ENCODE results near the gene DDX39B.

Gene DDX39B

GRCh38 chr6:31546958-31547726 is 5.3 kb upstream of the DDX39B start, which contains the start of gene NFKBIL1:
TSS of gene NFKBIL1 (plus strand) at chr6:31547608. CDS start at chr6:31547695, 87 bp downstream.
- peak; percentile 90 for DNase-seq (ENCODE audit: low read depth)

GRCh38 chr6:31546339-31546957 is 4.6 kb upstream of the DDX39B start, which contains the start of gene ATP6V1G2:
TSS of gene ATP6V1G2 (minus strand) at chr6:31546608. CDS start at chr6:31546559, 49 bp downstream.
- DNase-seq (ENCODE audit: low read depth): peak; percentile 56

- DNase-seq (ENCODE audit: low read depth): no peak
Observed at GRCh38 chr6:31545291-31545690, 3.5 kb upstream of the DDX39B start.

GRCh38 chr6:31544676-31545075 is 2.9 kb upstream of the DDX39B start:
- DNase-seq (ENCODE audit: low read depth): no peak

GRCh38 chr6:31543639-31544038 is 1.8 kb upstream of the DDX39B start:
- DNase-seq (ENCODE audit: low read depth): no peak

DNA sequence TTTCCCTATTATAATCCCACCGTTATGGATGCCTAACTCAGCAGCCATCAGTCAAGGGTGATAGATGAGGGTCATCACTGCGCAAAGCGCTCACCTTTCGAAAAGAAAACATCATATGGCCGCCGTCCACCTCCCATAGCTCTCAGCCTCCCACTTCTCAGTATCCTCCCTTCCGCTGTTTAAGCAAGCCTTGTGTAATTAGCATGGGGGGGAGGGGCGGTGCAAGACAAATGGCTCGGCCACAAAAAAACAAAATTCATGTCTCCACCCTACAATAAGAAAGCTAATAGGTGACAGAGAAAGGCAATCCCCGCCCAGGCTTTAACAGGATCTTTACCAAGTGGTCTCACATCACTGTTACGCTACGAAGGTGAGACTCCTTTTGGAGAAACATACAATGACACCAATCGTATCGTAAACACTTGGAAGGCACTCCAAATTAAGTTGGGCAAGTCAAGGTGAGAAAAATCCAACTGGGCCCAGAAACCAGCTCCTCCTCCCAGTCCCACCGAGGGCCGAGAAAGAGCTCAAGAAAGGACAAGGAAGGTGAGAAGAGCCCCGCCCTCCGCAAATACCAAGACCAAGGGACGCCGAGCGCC is 645 bp downstream of the DDX39B start:
- DNase-seq (ENCODE audit: low read depth): no peak

DNA sequence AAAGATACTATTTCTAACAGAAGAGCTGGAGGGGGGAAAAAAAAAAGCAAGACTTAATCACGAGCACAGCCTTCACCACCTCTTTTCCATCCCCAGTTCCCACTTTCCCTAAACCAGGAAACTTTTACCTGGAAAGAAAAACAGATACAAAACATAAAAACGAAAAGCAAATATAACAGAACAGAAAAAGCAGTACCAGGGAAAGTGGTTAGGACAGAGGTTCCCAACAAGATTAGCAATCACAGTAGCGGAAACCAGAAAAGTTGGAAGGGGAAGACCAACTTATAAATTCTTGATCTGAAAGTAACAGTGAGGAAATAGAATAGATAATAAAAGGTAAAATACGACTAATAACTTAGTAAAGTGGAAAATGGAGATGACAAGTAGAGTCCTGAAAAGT is 1.2 kb downstream of the DDX39B start:
- DNase-seq (ENCODE audit: low read depth): no peak

DNA sequence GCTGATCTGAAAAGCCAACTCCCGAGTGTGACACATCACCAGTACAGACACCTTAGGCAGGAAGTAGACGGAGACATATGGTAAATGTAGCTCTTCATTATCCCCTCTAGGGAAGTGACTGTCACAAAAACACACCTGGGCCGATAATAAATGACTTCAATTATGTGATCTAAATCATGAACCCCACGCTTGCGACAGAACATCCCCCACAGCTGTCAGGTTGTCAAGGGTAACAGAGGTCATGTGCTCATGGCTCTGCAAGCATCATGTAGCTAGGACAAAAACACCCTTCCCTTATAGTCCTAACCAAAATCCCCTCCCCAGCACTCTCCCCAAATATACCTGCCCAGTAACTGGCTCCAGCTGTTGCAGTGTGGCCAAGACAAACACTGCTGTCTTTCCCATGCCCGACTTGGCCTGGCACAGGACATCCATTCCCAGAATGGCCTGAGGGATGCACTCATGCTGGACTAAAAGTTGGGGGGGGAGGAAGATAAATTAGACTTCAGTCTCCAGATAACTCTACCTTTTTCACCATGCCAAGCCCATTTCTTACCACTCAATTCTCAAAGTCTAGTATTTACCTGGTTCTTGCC is 2.9 kb downstream of the DDX39B start:
- no peak for DNase-seq (ENCODE audit: low read depth)

DNA sequence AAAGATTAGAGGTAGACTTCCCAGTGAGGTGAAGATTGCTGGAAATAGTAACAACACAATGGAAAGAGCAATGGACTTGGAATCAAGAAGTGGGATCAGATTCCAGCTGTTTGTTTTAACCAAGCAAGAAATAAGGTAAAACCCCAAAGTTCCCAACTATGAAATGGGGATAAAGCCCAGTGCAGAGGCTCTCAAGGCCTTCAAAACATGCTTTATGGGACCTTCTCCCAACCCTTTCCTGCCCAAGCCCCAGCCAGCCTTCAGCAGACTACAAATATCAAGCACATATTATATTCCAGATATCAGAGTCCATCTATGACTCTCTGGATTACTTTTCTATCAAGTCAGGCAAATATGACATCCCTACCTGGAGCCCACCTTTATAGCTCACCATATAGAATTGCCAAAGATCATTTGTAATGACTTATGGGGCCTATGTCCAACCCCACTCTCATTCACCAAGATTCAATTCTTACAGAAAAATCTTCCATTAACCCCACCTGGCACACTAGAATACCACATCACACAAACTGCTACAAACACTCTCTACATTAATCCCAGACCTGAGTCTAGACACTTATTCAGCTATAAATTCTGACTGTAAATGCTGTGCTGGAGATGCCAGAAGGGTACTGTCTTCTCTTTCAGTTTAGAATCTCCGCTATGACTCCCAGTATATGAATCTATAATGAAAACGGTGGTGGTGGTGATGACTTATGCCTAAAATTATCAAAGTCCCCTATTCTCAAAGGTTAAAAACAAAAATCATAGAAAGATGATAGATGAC is 6.1 kb downstream of the DDX39B start:
- no peak for DNase-seq (ENCODE audit: low read depth)

DNA sequence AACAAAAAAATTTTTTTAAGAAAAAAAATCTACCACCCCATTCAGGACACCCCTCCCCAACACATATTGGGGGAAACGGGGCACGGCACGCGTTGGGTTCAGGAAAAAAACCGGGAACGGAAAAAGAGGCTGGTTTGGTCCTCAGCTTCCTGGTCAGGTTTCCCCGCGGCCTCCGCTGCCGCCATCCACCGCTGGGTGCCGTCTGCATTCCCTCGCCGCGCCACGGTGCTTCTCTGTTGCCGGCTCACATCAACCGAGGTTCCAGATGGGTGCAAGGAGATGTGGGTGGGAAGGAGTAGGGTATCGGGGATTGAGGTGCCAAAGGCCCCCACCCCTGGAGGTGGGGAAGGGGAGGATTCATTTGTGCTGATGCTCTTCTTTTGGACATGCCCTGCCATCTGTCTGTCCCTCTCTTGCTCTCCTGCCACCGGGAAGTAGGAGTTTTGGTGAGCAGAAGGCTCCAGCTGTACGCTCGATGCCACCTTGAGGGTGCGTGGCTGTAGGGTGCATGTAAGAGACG is 7.2 kb downstream of the DDX39B start:
- DNase-seq (ENCODE audit: low read depth): no peak

DNA sequence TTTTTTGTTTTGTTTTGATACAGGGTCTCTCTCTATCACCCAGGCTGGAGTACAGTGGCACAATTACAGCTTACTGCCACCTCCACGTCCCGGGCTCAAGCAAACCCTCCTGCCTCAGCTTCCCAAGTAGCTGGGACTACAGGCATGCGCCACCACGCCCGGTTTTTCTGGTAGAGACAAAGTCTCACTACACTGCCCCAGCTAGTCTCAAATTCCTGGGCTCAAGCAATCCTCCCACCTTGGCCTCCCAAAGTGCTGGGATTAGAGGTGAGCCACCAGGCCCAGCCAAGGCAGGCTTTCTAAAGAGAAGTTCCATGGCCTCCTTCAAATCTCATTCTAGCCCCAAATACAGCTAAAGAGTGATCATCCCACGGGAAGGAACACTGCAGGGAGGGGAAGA is 7.8 kb downstream of the DDX39B start:
- DNase-seq (ENCODE audit: low read depth): no peak

- no peak for DNase-seq (ENCODE audit: low read depth)
Observed at GRCh38 chr6:31533455-31533841, 8.4 kb downstream of the DDX39B start.

- DNase-seq (ENCODE audit: low read depth): no peak
Observed at GRCh38 chr6:31532644-31533454, 9.0 kb downstream of the DDX39B start.

- no peak for DNase-seq (ENCODE audit: low read depth)
Observed at GRCh38 chr6:31531771-31532643, 9.8 kb downstream of the DDX39B start.

DNA sequence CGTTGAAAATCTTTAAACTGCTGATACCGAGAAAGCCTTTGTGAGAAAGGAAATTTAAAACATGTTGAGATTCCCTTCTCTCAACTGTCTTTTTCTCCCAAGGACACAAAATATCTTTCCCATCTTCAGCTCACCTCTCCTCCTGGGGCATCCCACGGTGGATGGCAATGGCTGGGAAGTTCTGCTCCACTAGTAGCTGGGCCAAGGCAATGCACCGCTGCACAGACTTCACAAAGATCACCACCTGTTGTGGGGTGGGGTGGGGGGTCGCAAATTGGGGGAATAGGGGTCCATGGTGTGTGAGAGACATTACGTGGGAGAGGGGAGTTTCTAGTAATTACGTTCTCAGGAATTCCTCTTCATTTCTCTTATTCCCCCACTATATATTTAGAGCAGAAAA is 10.6 kb downstream of the DDX39B start:
- DNase-seq (ENCODE audit: low read depth): no peak

DNA sequence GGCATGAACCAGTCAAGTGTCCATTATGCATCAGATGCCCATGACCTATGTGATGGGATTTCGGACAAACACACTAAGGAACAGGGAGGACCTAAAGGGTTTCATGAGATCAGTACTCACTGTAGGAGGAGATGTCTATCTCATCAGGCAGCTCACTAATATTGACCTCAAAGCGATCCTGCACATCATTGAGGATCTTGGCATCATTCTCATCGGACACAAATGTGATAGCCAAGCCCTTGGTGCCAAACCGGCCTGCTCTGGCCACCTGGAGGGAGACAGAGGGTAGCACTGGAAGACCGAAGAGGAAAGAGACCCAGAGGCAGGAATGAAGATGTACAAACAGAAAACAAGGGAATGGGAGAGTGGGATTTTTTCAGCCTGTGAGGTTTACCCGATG is 11.1 kb downstream of the DDX39B start:
- no peak for DNase-seq (ENCODE audit: low read depth)

GRCh38 chr6:31529329-31530150 is 12.3 kb downstream of the DDX39B start:
- DNase-seq (ENCODE audit: low read depth): no peak

- DNase-seq (ENCODE audit: low read depth): no peak
Observed at GRCh38 chr6:31528821-31529328, 12.9 kb downstream of the DDX39B start, which contains the start of gene MCCD1. TSS of gene MCCD1 (plus strand) at chr6:31528962. CDS start at chr6:31529015, 53 bp downstream.
